DOHH2 (cell line): ENCODE results near the gene TLE1.

Experiments used
- H3F3A ChIP-seq: fragments of 200-600 bp; sonication (generic), shearing (Covaris generic); 2 replicates; pipeline ENCODE4 v1.6.0; 2016; ENCODE audit warnings: antibody characterized with exemption, mild to moderate bottlenecking; ENCODE audit not compliant: control insufficient read depth, insufficient read depth
- H3K27ac ChIP-seq: fragments of 200-600 bp; sonication (generic); 2 replicates; pipeline ENCODE4 v1.5.1; 2014; ENCODE audit warnings: low read depth, mild to moderate bottlenecking, low read length, moderate library complexity
- H3K27me3 ChIP-seq: fragments of 200-600 bp; sonication (generic); 2 replicates; pipeline ENCODE4 v1.6.1; 2014; ENCODE audit warnings: mild to moderate bottlenecking, low read length, mixed read lengths; ENCODE audit not compliant: control insufficient read depth
- H3K36me3 ChIP-seq: fragments of 200-600 bp; sonication (generic); 2 replicates; pipeline ENCODE4 v1.6.1; 2014; ENCODE audit warnings: mild to moderate bottlenecking, low read length, moderate library complexity, mixed read lengths; ENCODE audit not compliant: control insufficient read depth
- H3K4me1 ChIP-seq: fragments of 200-600 bp; sonication (generic); 2 replicates; pipeline ENCODE4 v1.6.1; 2014; ENCODE audit warnings: mild to moderate bottlenecking, low read length, mixed read lengths; ENCODE audit not compliant: control insufficient read depth
- H3K4me2 ChIP-seq: fragments of 200-600 bp; sonication (generic); 2 replicates; pipeline ENCODE4 v1.6.0; 2014; ENCODE audit warnings: mild to moderate bottlenecking, low read length, moderate library complexity
- H3K4me3 ChIP-seq: fragments of 200-600 bp; sonication (generic); 2 replicates; pipeline ENCODE4 v1.5.1; 2014; ENCODE audit warnings: mild to moderate bottlenecking, low read length, mixed read lengths
- H3K79me2 ChIP-seq: fragments of 200-600 bp; sonication (generic); 2 replicates; pipeline ENCODE4 v1.6.1; 2014; ENCODE audit warnings: mild to moderate bottlenecking, low read length, mixed read lengths; ENCODE audit not compliant: control insufficient read depth
- H3K9me2 ChIP-seq: fragments of 200-600 bp; sonication (generic); replicated peaks from 2 replicates; pipeline ENCODE4 v1.6.1; 2014; ENCODE audit warnings: mild to moderate bottlenecking, low read length, mixed read lengths; ENCODE audit not compliant: control insufficient read depth
- H3K9me3 ChIP-seq: fragments of 200-600 bp; sonication (generic); 2 replicates; pipeline ENCODE4 v1.6.1; 2014; ENCODE audit warnings: antibody characterized with exemption, low read length, mixed read lengths; ENCODE audit not compliant: control insufficient read depth, insufficient read depth
- H4K20me1 ChIP-seq: fragments of 200-600 bp; sonication (generic); 2 replicates; pipeline ENCODE4 v1.6.0; 2014; ENCODE audit warnings: low read depth, mild to moderate bottlenecking, antibody characterized with exemption, low read length, moderate library complexity; ENCODE audit not compliant: control insufficient read depth, insufficient read depth
- EZH2phosphoT487 ChIP-seq: fragments of 200-600 bp; sonication (generic); IDR thresholded peaks from 2 replicates; pipeline ENCODE4 v1.6.1; 2017; ENCODE audit warnings: borderline replicate concordance, mild to moderate bottlenecking, antibody characterized with exemption, low read length, moderate library complexity, mixed read lengths
- TF ChIP-seq, protein P1 (sequence below): fragments of 200-600 bp; sonication (generic); IDR thresholded peaks from one replicate; pipeline ENCODE4 v1.5.1; 2014; ENCODE audit warnings: antibody characterized with exemption, mild to moderate bottlenecking, low read depth, low read length; ENCODE audit not compliant: poor library complexity, severe bottlenecking

The TLE1 gene

DNA sequence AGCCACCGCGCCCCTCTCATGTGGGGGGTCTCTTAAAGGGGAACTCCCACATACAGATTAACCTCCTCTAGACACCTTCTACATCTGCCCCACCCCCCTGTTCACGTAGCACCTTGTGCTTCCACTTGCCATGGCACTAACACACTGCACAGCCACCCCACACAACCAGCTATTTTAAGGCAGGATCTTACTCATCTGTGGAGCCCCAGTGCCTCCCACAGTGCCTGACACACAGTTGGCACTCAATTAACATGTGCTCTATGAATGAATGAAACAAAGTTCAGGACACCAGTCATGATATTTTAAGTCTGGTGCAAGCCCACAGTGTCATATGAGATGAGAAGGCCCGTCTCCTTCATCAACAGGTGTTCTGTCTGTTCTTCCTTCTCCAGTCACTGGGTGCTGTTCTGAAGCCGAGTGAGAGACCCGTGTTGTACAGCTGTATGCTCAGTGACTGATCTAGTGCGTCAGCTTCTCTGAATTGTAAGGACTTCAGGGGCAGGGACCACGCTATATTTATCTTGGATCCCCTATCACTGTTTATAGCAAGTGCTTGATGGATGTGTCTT lies 149.1 kb downstream of the TLE1 start:
- no peak overlapping the region for H3K4me2 ChIP-seq
- H3K36me3 ChIP-seq: no peaks in the 10 kb centered on the region
- H3K9me3 ChIP-seq: no peaks in the 10 kb centered on the region
- no peak overlapping the region for H3K27ac ChIP-seq
- no peaks in the 10 kb centered on the region for H3K4me1 ChIP-seq
- no peaks in the 10 kb centered on the region for H4K20me1 ChIP-seq
- H3F3A ChIP-seq: no peaks in the 10 kb centered on the region
- no peaks in the 10 kb centered on the region for H3K9me2 ChIP-seq
- TF ChIP-seq, protein P1, sequence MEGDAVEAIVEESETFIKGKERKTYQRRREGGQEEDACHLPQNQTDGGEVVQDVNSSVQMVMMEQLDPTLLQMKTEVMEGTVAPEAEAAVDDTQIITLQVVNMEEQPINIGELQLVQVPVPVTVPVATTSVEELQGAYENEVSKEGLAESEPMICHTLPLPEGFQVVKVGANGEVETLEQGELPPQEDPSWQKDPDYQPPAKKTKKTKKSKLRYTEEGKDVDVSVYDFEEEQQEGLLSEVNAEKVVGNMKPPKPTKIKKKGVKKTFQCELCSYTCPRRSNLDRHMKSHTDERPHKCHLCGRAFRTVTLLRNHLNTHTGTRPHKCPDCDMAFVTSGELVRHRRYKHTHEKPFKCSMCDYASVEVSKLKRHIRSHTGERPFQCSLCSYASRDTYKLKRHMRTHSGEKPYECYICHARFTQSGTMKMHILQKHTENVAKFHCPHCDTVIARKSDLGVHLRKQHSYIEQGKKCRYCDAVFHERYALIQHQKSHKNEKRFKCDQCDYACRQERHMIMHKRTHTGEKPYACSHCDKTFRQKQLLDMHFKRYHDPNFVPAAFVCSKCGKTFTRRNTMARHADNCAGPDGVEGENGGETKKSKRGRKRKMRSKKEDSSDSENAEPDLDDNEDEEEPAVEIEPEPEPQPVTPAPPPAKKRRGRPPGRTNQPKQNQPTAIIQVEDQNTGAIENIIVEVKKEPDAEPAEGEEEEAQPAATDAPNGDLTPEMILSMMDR: no peak
- no peak for TF ChIP-seq EZH2phosphoT487
- no peak overlapping the region for H3K4me3 ChIP-seq
- H3K79me2 ChIP-seq: no peaks in the 10 kb centered on the region
- H3K27me3 ChIP-seq: no peaks in the 10 kb centered on the region

DNA sequence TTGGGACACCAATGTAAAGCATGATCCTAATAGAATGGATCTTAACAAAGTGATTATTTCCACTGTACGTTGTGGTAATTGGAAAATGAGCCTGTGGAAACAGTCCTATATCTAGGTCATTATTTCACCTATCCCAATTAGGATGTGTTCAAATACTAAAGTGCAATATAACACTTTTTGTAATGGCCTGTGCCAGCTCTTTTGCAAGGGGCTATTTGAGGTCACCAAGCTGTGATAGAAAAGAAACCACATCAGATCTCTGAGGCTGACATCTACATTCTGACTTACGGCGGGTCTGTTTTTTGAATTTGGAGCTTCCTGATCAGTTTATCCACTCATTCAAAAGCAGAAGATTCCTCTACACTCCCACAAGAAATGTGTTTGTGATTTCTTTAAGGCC lies 150.0 kb downstream of the TLE1 start:
- Histone ChIP-seq H3K79me2 (no peaks in the 10 kb centered on the region), H4K20me1 (no peaks in the 10 kb centered on the region), H3K27ac (no peak overlapping the region), H3K27me3 (no peaks in the 10 kb centered on the region), H3K4me1 (no peaks in the 10 kb centered on the region), H3K9me3 (no peaks in the 10 kb centered on the region), H3K36me3 (no peaks in the 10 kb centered on the region), H3K4me2 (no peak overlapping the region), H3F3A (no peaks in the 10 kb centered on the region), H3K9me2 (no peaks in the 10 kb centered on the region), H3K4me3 (no peak overlapping the region)
- no peak for TF ChIP-seq EZH2phosphoT487
- TF ChIP-seq, protein P1: no peak

DNA sequence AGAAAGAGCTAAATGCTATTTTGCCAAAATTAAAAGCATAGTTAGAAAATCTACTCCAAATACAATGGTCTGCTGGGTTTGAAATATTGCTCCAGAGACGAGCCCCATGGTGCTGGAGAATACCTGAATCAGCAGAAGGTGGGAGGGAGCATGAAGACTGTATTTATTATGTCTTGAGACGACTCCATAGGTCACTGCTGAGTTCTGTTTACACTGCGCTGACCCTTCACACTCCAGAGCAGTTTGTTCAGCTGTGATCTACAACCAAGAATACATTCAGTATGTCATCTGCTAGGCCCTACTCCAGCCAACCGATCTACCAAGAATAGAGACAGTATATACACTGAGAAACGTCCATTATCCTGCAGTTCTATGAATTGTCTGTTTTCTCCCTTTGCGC lies 150.5 kb downstream of the TLE1 start:
- H3F3A ChIP-seq: no peaks in the 10 kb centered on the region
- no peak overlapping the region for H3K27ac ChIP-seq
- H3K4me2 ChIP-seq: no peak overlapping the region
- H3K27me3 ChIP-seq: no peaks in the 10 kb centered on the region
- no peak overlapping the region for H3K4me3 ChIP-seq
- no peaks in the 10 kb centered on the region for H3K9me3 ChIP-seq
- H3K36me3 ChIP-seq: no peaks in the 10 kb centered on the region
- no peak for TF ChIP-seq EZH2phosphoT487
- TF ChIP-seq, protein P1: no peak
- H3K4me1 ChIP-seq: no peaks in the 10 kb centered on the region
- H4K20me1 ChIP-seq: no peaks in the 10 kb centered on the region
- no peaks in the 10 kb centered on the region for H3K79me2 ChIP-seq
- no peaks in the 10 kb centered on the region for H3K9me2 ChIP-seq

DNA sequence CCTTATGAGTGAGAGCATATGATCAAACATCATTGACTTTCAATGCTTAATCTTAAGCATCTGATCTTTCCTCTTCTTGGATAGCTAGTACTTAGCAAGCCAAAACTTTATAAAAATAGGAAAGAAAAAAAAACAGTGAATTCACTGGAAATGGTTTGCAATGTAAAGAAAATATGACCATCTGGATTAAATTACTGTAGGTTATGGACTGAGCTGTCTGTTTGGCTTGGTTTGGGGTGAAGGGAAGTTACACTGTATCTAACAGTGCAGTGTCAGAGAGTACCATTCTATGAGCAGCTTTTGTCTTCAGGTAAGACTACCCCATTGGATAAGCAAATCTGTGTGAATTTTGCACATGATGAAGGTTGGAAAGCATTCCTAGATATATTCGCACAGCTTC lies 151.4 kb downstream of the TLE1 start:
- Histone ChIP-seq H3K9me2 (no peaks in the 10 kb centered on the region), H3K9me3 (no peaks in the 10 kb centered on the region), H3K27me3 (no peaks in the 10 kb centered on the region), H3K4me3 (no peak overlapping the region), H3K36me3 (no peaks in the 10 kb centered on the region), H3K27ac (no peak overlapping the region), H3K4me2 (no peak overlapping the region), H3K79me2 (no peaks in the 10 kb centered on the region), H4K20me1 (no peaks in the 10 kb centered on the region), H3F3A (no peaks in the 10 kb centered on the region), H3K4me1 (no peaks in the 10 kb centered on the region)
- TF ChIP-seq, protein P1: no peak
- TF ChIP-seq EZH2phosphoT487: no peak
